ENCODE measurements around the gene GPR31.
"Not testable (repeated sequence)": the region's sequence is repeated elsewhere in the genome, so short reads cannot be mapped to it uniquely, and the experiment has no call there.

Gene GPR31

GRCh38 chr6:167157863-167158262 is at the start of gene GPR31:
Gene GPR31, minus strand, starts transcription at chr6:167157980. Its CDS starts 149 bp downstream, at chr6:167157831.
- no peak for DNase-seq (ENCODE audit: low read depth in 2 of 2)

- DNase-seq (ENCODE audit: low read depth in 2 of 2) = no peak
Measured at GRCh38 chr6:167207527-167207926, 49.7 kb upstream of the GPR31 start.

- not testable (repeated sequence) for DNase-seq (ENCODE audit: low read depth in 2 of 2)
Measured at GRCh38 chr6:167205316-167205715, 47.5 kb upstream of the GPR31 start.

GRCh38 chr6:167204059-167204348 is 46.2 kb upstream of the GPR31 start:
- DNase-seq (ENCODE audit: low read depth in 2 of 2) = not testable (repeated sequence)

GRCh38 chr6:167203261-167204058 is 45.7 kb upstream of the GPR31 start:
- not testable (repeated sequence) for DNase-seq (ENCODE audit: low read depth in 2 of 2)

GRCh38 chr6:167202613-167203012 is 44.8 kb upstream of the GPR31 start:
- not testable (repeated sequence) for DNase-seq (ENCODE audit: low read depth in 2 of 2)

- no peak for DNase-seq (ENCODE audit: low read depth in 2 of 2)
Measured at GRCh38 chr6:167200806-167201205, 43.0 kb upstream of the GPR31 start.

GRCh38 chr6:167195941-167196610 is 38.3 kb upstream of the GPR31 start:
- DNase-seq (ENCODE audit: low read depth in 2 of 2) = not testable (repeated sequence)

GRCh38 chr6:167193515-167194125 is 35.8 kb upstream of the GPR31 start:
- DNase-seq (ENCODE audit: low read depth in 2 of 2) = not testable (repeated sequence)

- not testable (repeated sequence) for DNase-seq (ENCODE audit: low read depth in 2 of 2)
Measured at GRCh38 chr6:167191043-167191583, 33.3 kb upstream of the GPR31 start.

GRCh38 chr6:167187275-167187674 is 29.5 kb upstream of the GPR31 start:
- not testable (repeated sequence) for DNase-seq (ENCODE audit: low read depth in 2 of 2)

- not testable (repeated sequence) for DNase-seq (ENCODE audit: low read depth in 2 of 2)
Measured at GRCh38 chr6:167185101-167185500, 27.3 kb upstream of the GPR31 start.

GRCh38 chr6:167182913-167183314 is 25.1 kb upstream of the GPR31 start:
- not testable (repeated sequence) for DNase-seq (ENCODE audit: low read depth in 2 of 2)

- DNase-seq (ENCODE audit: low read depth in 2 of 2) = not testable (repeated sequence)
Measured at GRCh38 chr6:167181351-167181750, 23.6 kb upstream of the GPR31 start.

- not testable (repeated sequence) for DNase-seq (ENCODE audit: low read depth in 2 of 2)
Measured at GRCh38 chr6:167180086-167180485, 22.3 kb upstream of the GPR31 start.

- not testable (repeated sequence) for DNase-seq (ENCODE audit: low read depth in 2 of 2)
Measured at GRCh38 chr6:167178896-167179655, 21.3 kb upstream of the GPR31 start.

- DNase-seq (ENCODE audit: low read depth in 2 of 2) = not testable (repeated sequence)
Measured at GRCh38 chr6:167177271-167177670, 19.5 kb upstream of the GPR31 start.

GRCh38 chr6:167172011-167172410 is 14.2 kb upstream of the GPR31 start:
- DNase-seq (ENCODE audit: low read depth in 2 of 2) = not testable (repeated sequence)

- DNase-seq (ENCODE audit: low read depth in 2 of 2) = not testable (repeated sequence)
Measured at GRCh38 chr6:167171300-167171699, 13.5 kb upstream of the GPR31 start.

GRCh38 chr6:167169867-167170266 is 12.1 kb upstream of the GPR31 start:
- not testable (repeated sequence) for DNase-seq (ENCODE audit: low read depth in 2 of 2)

- DNase-seq (ENCODE audit: low read depth in 2 of 2) = not testable (repeated sequence)
Measured at GRCh38 chr6:167168296-167168695, 10.5 kb upstream of the GPR31 start.

- not testable (repeated sequence) for DNase-seq (ENCODE audit: low read depth in 2 of 2)
Measured at GRCh38 chr6:167167699-167168098, 9.9 kb upstream of the GPR31 start.
